Occipital lobe (tissue), 2 donors: ENCODE data around the gene TAS2R31. TPM values are rescaled to one million over a fixed set of nuclear protein-coding genes. Genes with fewer than 3 reads are reported as not detected.
"Not testable (repeated sequence)": the region's sequence is repeated elsewhere in the genome, so short reads cannot be mapped to it uniquely, and the experiment has no call there.

Source experiments
- DNase-seq: peaks from one replicate; lab custom pipeline; 2025; lab: John Stamatoyannopoulos, UW
- total RNA-seq: library from RNA; depleted of rRNA; stranded (reverse); fragments of >200 nt; gene quantifications from one replicate; pipeline ENCODE4 v1.2.3, GENCODE V29; 2014

The TAS2R31 gene
- 25.0 TPM for total RNA-seq

DNA sequence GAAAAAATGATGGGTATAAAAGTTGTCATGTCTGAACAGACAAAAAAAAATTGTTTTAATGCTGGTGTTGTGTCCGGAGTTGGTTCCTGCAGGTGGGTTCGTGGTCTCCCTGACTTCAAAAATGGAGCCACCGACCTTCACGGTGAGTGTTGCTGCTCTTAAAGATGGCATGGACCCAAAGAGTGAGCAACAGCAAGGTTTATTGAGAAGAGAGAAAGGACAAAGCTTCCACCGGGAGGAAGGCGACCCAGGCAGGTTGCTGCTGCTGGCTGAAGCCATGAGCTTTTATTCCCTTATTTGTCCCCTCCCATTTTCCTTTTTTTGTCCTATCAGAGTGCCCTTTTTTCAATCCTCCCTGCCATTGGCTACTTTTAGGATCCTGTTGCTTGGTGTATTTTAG is at the start of gene TAS2R31:
Gene TAS2R31 (minus strand): TSS at position 101 of the 400 bp plus-strand sequence. CDS start 72 bp downstream, at position 29.
- no peak for DNase-seq

DNA sequence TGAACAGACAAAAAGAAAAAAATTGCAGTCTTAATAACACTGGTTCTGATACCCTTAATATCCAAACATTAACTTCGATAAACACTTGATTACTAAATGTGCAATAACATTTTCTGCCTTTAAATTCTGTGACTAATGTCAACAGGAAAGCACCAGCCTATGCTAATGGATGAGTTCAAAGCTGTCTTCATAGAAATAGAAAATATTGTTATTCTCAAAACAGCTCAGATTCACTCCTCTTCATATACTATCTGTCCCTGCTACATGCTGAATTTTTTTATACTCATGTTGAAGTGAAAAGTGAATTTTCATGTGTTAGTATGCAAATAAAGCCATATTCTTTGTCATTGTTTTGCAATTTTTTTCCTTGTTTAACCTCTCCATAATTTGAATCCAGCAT is 47.0 kb upstream of the TAS2R31 start:
- no peak for DNase-seq

- no peak for DNase-seq
These were observed 44.4 kb upstream of the TAS2R31 start for GRCh38 chr12:11075642-11076041.

GRCh38 chr12:11071414-11071813 is 40.2 kb upstream of the TAS2R31 start:
- DNase-seq = no peak

DNA sequence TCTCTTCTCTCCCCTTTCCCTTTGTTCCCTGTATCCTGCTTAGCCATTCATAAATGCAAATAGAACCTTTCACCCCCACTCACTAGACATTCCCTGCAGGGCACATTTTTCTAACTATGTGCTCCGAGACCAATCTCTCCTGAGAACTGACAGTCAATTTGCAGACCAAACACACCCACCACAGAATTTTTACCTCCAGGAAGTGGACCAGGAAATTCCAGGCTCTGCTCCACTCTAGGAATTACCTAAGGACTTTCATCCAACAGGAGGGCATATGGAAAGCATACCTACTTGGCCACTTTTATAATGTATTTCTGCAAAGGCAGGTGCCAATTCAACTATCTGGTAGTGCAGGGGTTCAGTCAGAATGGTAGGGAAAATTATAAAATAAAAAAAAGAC is 39.8 kb upstream of the TAS2R31 start:
- no peak for DNase-seq

DNA sequence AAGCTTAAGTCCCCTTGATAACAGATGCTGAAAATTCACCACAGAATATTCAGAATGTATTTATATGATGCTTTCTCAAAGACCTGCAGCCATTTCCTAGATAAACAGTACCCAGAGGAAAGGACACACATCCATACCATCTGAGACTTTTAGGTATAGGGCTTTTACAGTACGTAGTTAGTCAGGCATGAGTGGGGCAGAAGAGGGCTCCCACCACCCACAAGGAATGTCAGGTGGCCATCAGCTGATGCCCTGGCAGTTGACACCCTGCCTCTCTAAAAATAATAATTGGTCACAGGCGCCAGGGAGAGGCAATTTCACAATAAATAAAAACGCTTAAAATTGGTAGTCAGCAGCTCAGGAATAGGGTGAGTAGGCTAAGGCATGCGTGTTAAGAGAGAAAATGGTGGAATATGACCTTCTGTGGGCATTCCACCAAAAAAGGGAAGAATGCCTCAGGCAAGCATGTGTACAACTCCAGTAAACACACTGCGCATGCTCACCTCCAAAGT is 38.7 kb upstream of the TAS2R31 start:
- DNase-seq = no peak

- no peak for DNase-seq
These were observed 36.3 kb upstream of the TAS2R31 start for GRCh38 chr12:11067514-11067913.

GRCh38 chr12:11062194-11062593 is 31.0 kb upstream of the TAS2R31 start, which contains the start of gene TAS2R46:
Gene TAS2R46 (minus strand): TSS chr12:11062294. CDS start chr12:11062294, 0 bp downstream.
- DNase-seq = not testable (repeated sequence)

DNA sequence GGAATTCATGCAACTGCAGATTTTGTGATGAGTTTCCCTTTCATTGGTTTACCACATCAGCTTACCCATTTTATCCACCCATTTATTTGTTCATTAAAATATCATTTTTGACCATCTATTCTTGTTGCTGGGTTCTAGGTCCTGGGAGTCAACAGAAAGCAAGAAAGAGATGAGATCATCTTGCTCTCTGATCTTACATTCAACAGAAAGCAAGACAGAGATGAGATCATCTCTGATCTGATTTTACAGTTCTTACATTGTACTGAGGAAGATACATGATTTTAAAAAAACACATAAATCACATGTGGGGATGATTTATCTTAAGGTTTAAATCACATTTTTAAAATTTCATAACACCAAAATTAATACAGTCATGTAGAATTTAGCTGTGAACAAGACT is 28.6 kb upstream of the TAS2R31 start:
- no peak for DNase-seq

- DNase-seq = no peak
These were observed 27.8 kb upstream of the TAS2R31 start for GRCh38 chr12:11059041-11059440.

DNA sequence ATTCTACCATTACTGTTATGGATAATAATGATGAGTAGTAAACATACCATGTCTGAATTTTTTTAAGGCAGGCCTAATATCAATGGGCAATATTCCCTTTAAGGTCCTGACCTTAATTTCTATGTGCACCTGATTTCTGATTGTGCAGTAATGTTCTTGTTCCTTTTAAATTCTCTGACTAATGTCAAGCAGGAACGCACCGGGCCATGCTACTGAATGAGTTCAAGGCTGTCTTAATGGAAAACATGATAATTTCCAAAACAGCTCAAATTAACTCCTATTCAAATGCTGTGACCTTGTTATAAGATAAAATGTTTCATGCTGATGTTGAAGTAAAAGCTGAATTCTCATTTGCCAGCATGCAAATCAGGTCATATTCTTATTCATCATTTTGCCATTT is 24.1 kb upstream of the TAS2R31 start:
- DNase-seq = no peak

- DNase-seq = not testable (repeated sequence)
These were observed 18.8 kb upstream of the TAS2R31 start for GRCh38 chr12:11049806-11050531.

GRCh38 chr12:11041366-11041765 is 10.2 kb upstream of the TAS2R31 start:
- DNase-seq = not testable (repeated sequence)

- no peak for DNase-seq
These were observed 9.0 kb upstream of the TAS2R31 start for GRCh38 chr12:11040162-11040561.

DNA sequence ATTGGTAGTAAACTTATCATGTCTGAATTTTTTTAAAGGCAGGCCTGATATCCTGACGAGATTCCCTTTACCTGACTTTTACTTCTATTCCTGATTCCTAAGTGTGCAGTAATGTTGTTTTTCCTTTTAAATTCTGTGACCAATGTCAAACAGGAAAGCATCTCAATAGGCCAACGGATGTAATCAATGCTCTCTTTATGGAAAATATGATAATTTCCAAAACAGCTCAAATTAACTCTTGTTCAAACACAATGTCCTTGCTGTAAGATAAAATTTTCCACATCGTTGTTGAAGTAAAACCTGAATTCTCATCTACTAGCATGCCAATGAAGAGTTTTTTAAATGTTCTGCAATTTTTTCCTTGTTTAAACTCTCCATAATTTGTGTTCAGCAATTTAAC is 8.0 kb upstream of the TAS2R31 start:
- DNase-seq = no peak

DNA sequence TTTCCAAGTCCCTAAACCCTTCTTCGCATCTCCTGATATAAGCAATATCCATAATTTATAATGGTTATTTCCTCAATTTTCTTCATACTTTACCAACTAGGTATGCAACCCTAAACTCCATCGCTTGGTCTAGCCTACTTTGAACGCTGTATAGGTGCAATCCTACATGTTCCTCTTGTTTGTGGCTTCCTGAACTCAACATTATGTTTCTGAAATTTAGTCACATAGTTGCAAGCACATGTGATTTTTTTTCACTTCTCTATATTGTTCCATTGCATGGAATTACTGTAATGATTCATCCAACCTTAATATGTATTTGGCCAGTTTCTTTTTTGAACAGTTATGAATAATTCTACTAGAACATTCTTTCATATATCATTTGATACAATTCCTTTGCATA is 2.8 kb upstream of the TAS2R31 start:
- DNase-seq = not testable (repeated sequence)

DNA sequence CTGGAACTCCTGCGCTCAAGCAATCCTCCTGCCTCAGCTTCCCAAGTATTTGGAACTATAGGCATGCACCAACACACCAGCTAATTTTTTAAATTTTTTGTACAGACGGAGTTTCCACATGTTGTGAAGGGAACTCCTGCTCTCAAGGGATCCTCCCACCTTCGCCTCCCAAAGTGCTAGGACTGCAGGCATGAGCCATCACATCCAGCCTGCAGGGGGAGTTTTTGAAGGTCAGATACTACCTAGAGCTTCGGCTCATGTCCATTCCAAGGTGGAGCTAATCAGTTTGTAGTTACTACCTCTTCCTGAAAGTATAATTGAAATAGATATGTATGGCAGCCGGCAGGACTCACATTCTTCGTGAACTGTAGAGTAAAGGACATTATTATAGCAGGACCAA is 5.1 kb downstream of the TAS2R31 start:
- no peak for DNase-seq

DNA sequence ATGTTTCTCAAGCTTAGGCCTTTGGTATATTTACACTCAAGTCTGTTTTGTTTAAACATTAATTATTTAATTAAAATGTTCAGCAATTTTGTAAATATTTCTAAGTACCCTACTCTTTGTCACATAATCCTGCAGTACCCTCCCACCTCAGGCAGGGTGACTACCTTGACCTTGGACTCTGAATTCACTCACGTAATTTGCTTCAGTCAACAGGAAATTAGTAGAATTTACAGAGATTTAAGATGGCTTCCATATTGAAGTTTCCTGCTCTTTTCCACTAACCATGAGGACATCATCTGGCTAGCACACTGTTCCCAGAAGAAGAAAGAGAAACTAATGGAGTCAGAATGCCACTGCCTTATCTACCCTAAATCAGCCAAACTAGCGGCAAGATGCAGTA is 7.8 kb downstream of the TAS2R31 start:
- DNase-seq = no peak

GRCh38 chr12:11022520-11022919 is 8.7 kb downstream of the TAS2R31 start, which contains the start of gene TAS2R19:
Gene TAS2R19 (minus strand): TSS chr12:11022620. CDS start chr12:11022571, 49 bp downstream.
- DNase-seq = no peak

GRCh38 chr12:11016937-11017336 is 14.3 kb downstream of the TAS2R31 start:
- DNase-seq = no peak

DNA sequence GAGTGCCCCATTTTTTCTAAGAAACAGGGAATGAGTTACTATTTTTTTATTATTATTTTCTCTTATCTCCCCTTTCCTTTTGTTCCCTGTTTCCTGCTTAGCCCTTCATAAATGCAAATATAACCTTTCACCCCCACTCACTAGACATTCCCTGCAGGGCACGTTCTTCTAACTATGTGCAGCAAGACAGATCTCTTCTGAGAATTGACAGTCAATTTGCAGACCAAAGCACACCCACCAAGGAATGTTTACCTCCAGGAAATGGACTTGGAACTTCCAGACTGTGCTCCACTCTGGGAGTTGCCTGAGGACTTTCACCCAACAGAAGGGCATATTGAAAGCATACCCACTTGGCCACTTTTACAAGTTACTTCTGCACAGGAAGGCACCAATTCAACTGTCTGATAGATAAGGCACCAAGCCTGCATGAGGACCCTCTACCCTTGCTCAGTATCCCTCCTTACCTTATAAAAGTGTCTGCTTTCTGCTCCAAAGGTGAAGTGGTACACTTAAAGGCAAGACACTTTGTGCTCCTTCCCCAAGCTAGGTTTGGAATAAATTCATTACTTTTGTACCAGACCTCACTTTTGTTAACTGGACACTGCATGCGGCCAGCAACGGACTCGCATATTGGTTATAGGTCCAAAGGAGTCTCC is 15.3 kb downstream of the TAS2R31 start:
- no peak for DNase-seq

DNA sequence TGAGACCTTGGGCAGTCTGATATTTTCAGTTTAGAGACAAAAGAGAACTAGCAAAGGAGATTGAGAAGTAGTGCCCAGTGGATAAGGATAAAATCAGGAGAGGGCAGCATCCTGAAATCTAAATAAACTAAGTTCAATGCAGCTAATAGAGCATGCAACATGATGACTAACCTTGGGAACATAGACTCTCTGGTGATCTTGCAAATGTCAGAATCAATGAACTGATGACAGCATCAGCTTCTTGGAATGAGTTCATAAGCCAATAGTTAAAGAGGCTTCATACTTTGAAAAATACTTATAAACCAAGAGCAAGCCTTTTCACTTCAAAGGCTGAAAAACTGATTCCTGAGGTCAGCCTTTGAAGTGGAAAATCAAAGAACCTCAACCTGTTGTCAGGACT is 17.0 kb downstream of the TAS2R31 start:
- DNase-seq = no peak

DNA sequence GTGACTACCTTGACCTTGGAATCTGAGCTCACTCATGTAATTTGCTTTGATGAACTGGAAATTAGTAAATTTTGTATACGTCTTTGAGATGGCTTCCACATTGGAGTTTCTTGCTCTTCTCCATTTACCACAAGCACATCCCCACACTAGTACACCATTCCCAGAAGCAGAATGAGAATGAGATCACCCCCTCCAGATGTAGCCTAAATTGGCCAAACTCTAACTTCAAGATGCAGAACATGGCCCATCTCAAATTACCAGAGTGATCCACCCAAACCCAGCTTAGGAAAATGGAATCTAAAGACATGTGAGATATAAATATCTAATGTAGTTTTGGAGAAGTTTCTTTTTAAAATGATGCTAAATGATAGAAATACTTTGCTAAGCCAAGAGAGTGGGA is 23.6 kb downstream of the TAS2R31 start:
- DNase-seq = no peak
